NCI-H1092 (cell line): Measurements from ENCODE around the gene PKP2.

Experiments used
- DNase-seq: peaks from one replicate; lab custom pipeline; 2025; lab: John Stamatoyannopoulos, UW

Gene PKP2

GRCh38 chr12:32896432-32897280, at the start of gene PKP2:
TSS of gene PKP2 (minus strand) at chr12:32896777. CDS start at chr12:32896731, 46 bp downstream.
- peak; percentile 67 for DNase-seq

- DNase-seq, result no peak
These were observed 47.6 kb upstream of the PKP2 start for GRCh38 chr12:32944195-32944594.

GRCh38 chr12:32939801-32940200, 43.2 kb upstream of the PKP2 start:
- DNase-seq, result no peak

GRCh38 chr12:32926963-32927362, 30.4 kb upstream of the PKP2 start:
- DNase-seq, result no peak

GRCh38 chr12:32926356-32926755, 29.8 kb upstream of the PKP2 start:
- no peak for DNase-seq

- DNase-seq, result no peak
These were observed 26.1 kb upstream of the PKP2 start for GRCh38 chr12:32922546-32923297.

GRCh38 chr12:32921397-32921796, 24.8 kb upstream of the PKP2 start:
- DNase-seq, result no peak

GRCh38 chr12:32920506-32921085, 24.0 kb upstream of the PKP2 start:
- no peak for DNase-seq

- DNase-seq, result peak; percentile 6
These were observed 22.6 kb upstream of the PKP2 start for GRCh38 chr12:32918890-32919801.

GRCh38 chr12:32917094-32917611, 20.6 kb upstream of the PKP2 start:
- no peak for DNase-seq

- DNase-seq, result no peak
These were observed 11.4 kb upstream of the PKP2 start for GRCh38 chr12:32907898-32908476.

GRCh38 chr12:32907166-32907565, 10.6 kb upstream of the PKP2 start:
- no peak for DNase-seq

GRCh38 chr12:32906399-32907165, 10.0 kb upstream of the PKP2 start:
- DNase-seq, result no peak

GRCh38 chr12:32903763-32904162, 7.2 kb upstream of the PKP2 start:
- DNase-seq, result no peak

GRCh38 chr12:32903318-32903717, 6.7 kb upstream of the PKP2 start:
- DNase-seq, result no peak

- DNase-seq, result no peak
These were observed 5.9 kb upstream of the PKP2 start for GRCh38 chr12:32902287-32902997.

GRCh38 chr12:32901553-32901952, 5.0 kb upstream of the PKP2 start:
- no peak for DNase-seq

- no peak for DNase-seq
These were observed 1.4 kb upstream of the PKP2 start for GRCh38 chr12:32897687-32898573.

GRCh38 chr12:32897281-32897610, 669 bp upstream of the PKP2 start:
- DNase-seq, result no peak
